ENCODE measurements around the gene APMAP.
"Not testable (repeated sequence)": the region's sequence is repeated elsewhere in the genome, so short reads cannot be mapped to it uniquely, and the experiment has no call there.

Gene APMAP

DNA sequence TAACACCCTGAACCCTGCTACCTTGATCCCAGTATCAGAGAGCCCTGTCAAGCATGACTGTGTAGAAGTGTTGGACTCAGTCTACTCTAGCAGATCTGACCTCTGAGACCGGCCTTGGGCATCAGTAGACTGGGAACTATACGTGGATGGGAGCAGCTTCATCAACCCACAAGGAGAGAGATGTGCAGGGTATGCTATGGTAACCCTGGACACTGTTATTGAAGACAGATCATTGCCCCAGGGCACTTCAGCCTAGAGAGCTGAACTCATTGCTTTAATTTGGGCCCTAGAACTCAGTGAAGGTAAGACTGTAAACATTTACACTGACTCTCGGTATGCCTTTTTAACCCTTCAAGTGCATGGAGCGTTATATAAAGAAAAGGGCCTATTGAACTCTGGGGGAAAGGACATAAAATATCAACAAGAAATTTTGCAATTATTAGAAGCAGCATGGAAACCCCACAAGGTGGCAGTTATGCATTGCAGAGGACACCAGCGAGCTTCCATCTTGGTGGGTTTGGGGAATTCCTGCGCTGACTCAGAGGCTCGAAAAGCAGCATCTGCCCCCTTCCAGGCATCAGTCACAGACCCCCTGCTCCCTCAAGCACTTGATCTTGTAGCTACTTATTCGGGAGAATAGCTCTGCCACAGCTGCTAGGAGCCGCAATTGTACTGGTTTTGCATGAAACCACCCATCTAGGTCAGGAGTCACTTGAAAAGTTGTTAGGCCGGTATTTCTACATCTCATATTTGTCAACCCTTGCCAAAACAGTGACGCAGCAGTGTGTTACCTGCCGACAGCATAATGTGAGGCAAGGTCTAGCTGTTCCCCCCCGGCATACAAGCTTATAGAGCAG lies 62.5 kb downstream of the APMAP start:
- not testable (repeated sequence) for DNase-seq

DNA sequence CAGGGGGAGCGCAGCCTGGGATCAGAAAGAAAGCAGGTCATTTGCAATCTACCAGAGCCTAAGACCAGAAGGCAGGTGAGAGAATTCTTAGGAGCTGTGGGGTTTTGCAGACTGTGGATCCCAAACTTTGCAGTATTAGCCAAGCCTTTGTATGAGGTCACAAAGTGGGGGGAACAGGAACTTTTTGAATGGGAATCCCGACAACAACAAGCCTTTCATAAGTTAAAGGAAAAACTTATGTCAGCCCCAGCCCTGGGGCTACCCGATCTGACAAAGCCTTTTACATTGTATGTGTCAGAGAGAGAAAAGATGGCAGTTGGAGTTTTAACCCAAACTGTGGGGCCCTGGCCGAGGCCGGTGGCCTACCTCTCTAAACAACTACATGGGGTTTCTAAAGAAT lies 63.3 kb downstream of the APMAP start:
- DNase-seq = not testable (repeated sequence)

DNA sequence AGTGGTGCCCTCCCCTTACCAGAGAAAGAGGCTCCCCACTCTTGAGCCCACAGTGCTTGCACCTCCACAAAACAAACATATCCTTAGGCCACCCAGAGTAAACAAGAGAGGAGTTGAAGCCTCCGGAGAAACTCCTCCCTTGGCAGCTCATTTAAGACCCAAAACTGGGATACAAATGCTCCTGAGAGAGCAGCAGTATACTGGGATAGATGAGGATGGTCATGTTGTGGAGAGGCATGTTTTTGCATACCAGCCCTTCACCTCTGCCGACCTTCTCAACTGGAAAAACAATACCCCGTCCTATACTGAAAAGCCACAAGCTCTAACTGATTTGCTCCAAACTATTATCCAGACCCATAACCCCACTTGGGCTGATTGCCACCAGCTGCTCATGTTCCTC lies 71.8 kb downstream of the APMAP start:
- DNase-seq = not testable (repeated sequence)

DNA sequence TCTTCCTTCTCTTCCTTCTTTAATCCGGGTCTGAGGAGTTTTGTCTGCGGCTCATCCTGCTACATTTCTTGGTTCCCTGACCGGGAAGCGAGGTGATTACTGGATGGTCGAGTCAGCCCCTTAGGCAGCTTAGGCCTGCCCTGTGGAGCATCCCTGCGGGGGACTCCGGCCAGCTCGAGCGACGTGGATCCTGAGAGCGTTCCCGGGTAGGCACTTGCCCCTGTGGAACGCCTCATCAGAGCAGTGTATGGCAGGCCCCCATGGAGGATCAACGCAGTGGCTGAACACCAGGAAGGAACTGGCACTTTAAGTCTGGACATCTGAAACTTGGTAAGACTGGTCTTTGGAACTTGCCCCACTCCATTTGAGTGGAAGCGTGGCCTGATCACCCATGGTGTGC lies 72.9 kb downstream of the APMAP start:
- DNase-seq = peak in 1 of 2 donors; percentile 4

DNA sequence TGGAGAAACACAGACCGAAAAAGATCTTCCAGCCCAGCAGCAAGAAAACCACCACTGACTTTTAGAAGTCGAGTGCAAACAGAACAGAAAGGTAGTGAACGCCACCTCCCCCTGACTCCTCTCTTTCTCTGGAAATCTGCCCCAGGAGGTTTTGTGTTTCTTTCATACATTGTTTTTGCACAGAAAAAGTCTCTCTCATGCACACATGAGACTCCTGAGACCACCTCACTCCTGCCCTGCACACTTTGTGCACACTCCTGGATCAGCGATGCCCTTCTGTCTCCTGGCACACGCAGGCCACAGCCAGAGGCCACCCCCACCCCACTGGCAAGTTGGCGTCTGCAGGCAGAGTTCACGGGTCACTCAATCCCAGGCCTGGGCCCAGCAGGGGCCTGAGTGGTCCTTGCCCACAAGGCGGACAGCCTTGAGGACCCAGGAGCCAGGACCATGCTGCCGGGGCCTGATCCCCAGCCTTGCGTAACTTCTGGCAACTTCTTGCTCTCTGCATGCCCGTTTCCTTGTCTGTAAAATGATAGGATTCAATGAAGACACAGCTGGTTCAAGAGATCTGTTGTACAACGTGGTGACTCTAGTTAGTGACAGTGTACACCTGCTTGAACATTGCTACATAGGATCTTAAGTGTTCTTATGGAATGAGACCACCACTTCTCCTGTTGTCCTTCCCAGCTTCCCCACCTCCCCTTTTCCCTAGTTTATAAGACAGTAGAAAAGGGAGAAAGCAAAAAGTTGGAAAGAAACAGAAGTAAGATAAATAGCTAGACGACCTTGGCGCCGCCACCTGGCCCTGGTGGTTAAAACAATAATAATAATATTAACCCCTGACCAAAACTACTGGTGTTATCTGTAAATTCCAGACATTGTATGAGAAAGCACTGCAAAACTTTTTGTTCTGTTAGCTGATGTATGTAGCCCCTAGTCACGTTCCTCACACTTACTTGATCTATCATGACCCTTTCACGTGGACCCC lies 73.7 kb downstream of the APMAP start:
- no peak for DNase-seq

DNA sequence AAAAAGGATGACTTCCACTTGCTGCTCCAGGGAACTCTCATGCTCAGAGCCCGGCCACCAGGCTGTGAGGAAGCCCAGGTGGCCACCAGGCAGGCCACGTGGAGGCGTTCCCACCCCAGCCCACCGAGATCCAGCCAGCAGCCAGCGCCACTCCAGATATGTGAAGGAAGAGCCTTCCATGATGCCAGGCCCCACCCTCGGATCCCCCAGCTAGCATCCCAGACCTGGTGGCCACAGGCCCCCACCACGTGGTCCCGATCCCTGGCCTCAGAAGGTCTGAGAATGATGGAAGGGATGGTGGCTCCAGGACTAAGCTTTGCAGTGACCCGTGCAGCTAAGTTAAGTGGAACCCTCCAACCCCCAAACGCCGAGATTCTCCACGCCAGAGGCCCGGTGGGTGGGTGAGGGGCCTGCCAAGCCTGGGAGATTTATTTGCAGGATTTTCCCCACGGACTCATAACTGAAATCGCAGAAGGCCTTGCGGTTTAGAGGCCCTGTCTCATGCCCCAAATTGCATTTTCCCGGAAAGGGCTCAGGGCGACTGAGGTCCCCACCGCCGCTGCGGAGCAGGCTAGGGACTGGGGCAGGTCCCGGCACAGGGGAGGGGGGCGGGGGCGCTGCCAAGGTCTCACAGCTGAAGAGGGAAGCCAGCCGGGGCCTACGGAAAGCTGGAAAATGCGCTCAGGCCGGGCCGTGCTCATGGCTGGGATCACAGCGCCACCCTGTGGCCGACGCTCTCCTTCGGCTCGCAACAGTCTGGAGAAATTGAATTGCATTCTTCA lies 74.6 kb downstream of the APMAP start:
- peak; percentile 47 to 66 for DNase-seq

DNA sequence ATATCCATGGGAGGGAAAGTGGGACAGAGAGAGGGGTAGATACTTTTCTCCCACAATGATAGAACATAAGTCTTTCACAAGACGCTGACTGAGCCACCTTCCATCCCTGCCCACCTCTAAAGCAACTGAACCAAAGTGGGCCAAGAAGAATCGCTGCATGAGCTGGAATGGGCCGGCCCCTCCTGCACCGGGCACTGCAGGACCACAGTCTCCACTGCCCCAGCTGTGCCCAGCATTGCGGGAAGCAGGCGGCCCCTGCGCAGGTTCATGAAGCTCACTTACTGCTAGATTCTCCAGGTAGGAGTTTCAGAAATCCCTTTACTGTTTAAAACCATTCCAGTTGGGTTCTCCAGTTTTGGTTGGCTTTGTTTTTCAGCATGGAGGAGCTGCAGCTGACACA lies 75.5 kb downstream of the APMAP start:
- DNase-seq = peak in 1 of 2 donors; percentile 3

DNA sequence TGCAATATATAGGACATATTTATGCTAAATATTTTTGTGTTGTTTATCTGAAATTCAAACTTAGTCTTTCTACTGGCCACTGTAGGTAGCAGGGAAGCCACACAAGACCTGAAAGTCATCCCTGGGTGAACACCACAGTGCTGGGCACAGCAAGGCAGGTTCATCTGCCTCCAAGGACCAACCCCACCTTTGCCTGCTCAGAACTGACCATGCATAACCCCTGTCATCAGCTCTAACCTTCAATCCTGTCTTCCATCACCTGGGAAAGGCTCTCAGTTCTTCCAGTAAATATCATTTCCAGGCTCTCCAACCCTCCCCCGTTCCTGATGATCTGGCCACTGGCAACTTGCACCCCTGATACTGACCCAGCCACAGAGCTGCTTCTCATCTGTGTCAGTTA lies 76.1 kb downstream of the APMAP start:
- DNase-seq = peak in 1 of 2 donors; percentile 14

DNA sequence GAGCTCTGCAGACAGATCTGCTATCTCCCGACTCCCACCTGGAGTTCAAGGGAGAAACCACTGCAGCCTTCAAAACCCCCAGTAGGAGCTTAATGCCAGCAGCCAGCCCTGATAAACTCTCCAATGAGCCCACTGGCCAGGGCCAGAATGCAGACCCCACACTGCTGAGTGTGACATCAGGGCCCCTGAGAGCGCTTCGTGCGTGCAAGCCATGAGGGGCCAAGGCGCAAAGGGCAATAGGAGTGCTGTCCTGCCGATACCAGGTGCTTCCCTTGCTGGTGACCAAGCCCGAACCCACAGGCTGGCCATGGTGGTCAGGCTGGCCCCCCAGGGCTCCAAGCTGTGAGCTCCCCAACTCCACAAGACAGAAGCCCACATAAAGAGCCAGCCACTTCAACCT lies 76.7 kb downstream of the APMAP start:
- peak in 1 of 2 donors; percentile 11 for DNase-seq

DNA sequence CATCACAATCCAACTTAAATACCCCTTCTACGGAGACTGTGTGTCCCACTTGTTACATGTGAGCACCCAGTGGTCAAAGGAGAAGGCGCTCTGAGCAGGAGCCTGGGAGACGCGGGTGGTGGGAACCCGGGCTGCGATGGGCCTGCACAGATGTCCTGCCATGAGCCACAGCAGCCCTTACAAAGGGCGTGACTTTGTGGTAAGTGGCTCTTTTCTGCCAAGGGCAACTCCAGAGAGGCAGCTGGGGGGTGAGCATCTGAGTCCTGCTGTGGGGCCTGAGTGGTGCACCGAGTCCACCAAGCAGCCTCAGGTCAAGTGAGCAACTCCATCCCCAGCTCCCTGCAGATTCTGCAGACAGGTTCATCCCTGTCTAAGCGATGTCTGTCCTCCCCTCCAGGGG lies 77.1 kb downstream of the APMAP start:
- DNase-seq = peak in 1 of 2 donors; percentile 9

DNA sequence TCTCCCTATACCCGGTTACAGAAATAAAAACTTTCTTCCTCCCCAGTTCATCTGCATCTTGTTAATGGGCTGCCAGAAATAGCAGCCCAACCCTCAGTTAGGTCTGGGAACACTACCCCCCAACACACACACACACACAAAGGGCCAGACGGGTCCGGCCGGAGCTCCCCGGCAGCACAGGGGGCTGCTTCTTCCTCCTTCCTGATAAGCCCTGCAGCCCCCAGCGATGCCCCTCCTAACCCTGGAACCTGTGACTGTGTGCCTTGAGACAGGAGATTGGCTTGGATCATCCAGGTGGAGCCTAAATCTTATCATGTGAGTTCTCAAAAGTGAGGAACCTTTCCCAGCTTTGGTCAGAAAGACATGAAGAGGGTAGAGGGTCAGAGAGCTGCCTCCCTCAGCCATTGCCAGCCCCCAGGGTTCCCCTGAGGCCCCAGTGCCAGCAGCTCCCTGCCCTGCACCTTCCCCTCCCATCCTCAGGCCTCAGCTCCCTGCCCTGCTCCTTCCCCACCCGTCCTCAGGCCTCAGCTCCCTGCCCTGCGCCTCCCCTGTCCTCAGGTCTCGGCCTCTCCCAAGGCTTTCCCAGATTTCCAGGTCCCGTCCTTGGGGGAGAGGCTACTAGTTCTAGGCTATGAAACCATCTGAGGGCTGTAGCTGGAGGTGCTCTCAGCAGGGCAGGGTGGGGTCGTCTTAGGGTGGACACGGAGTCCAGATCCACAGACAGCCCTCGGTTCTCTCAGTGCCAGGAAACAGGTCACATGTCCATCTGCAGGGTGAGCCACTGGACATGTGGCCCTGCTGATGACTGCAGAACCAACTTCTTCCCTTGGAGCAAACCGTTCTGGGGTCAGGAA lies 77.9 kb downstream of the APMAP start:
- DNase-seq = peak in 1 of 2 donors; percentile 4

DNA sequence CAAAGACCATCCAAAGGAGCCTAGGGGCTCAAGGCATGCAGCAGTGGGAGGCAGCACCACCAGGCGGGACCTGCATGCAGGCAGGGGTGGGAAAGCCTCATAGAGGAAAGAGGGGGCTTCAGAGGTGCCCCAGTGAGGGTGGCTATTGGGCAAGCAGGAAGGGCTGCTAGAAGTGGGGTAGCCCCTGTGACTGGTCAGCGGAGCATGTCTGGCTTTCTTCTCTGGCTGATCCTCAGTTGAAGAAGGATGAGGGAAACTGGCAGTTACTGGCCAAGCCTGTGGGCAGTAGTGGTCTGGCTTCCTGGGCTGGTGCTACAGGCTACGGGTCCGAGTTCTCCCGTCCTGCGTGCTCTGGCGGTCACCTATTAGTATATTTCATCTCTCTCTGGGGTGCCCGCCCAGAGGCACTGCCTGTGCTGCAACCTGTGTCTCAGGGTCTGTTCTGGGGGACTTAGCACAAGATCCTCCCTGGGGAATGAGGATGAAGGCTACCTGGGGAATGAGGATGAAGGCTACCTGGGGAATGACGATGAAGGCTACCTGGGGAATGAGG lies 79.4 kb downstream of the APMAP start:
- DNase-seq = no peak
